Measurements from ENCODE around the gene FAM50A.

The FAM50A gene

GRCh38 chrX:154458954-154459778 lies 15.2 kb downstream of the FAM50A start:
- no peak for TF ChIP-seq TAF1 (IDR thresholded peaks at IDR 0.05; ENCODE audit: borderline replicate concordance, insufficient read depth, low read length)
- TF ChIP-seq FOXP2 (optimal IDR thresholded peaks at IDR 0.05; ENCODE audit: borderline replicate concordance, extremely low read depth, extremely low read length, insufficient read depth) = no peak
- TF ChIP-seq POLR2AphosphoS5 (IDR thresholded peaks at IDR 0.05; ENCODE audit: low read depth, low read length) = no peak
- TF ChIP-seq REST (IDR thresholded peaks at IDR 0.05; ENCODE audit: insufficient read depth in 1 of 2, low read depth in 2 of 2, low read length in 2 of 2) = no peak
- TF ChIP-seq SIN3A (IDR thresholded peaks at IDR 0.05; ENCODE audit: borderline replicate concordance, insufficient read depth, low read length) = no peak

GRCh38 chrX:154459832-154460231 lies 15.9 kb downstream of the FAM50A start:
- TF ChIP-seq REST (IDR thresholded peaks at IDR 0.05; ENCODE audit: insufficient read depth in 1 of 2, low read depth in 2 of 2, low read length in 2 of 2) = no peak
- no peak for TF ChIP-seq TAF1 (IDR thresholded peaks at IDR 0.05; ENCODE audit: borderline replicate concordance, insufficient read depth, low read length)
- no peak for TF ChIP-seq FOXP2 (optimal IDR thresholded peaks at IDR 0.05; ENCODE audit: borderline replicate concordance, extremely low read depth, extremely low read length, insufficient read depth)

- TF ChIP-seq POLR2AphosphoS5 (IDR thresholded peaks at IDR 0.05; ENCODE audit: low read depth, low read length) = no peak
- TF ChIP-seq SIN3A (IDR thresholded peaks at IDR 0.05; ENCODE audit: borderline replicate concordance, insufficient read depth, low read length) = no peak
- no peak for TF ChIP-seq FOXP2 (optimal IDR thresholded peaks at IDR 0.05; ENCODE audit: borderline replicate concordance, extremely low read depth, extremely low read length, insufficient read depth)
- TF ChIP-seq REST (IDR thresholded peaks at IDR 0.05; ENCODE audit: insufficient read depth in 1 of 2, low read depth in 2 of 2, low read length in 2 of 2) = no peak
- TF ChIP-seq TAF1 (IDR thresholded peaks at IDR 0.05; ENCODE audit: borderline replicate concordance, insufficient read depth, low read length) = no peak
These were observed 16.4 kb downstream of the FAM50A start for GRCh38 chrX:154460326-154460725.

- TF ChIP-seq POLR2AphosphoS5 (IDR thresholded peaks at IDR 0.05; ENCODE audit: low read depth, low read length) (no peak), FOXP2 (optimal IDR thresholded peaks at IDR 0.05; ENCODE audit: borderline replicate concordance, extremely low read depth, extremely low read length, insufficient read depth) (no peak), SIN3A (IDR thresholded peaks at IDR 0.05; ENCODE audit: borderline replicate concordance, insufficient read depth, low read length) (no peak), REST (IDR thresholded peaks at IDR 0.05; ENCODE audit: insufficient read depth in 1 of 2, low read depth in 2 of 2, low read length in 2 of 2) (no peak)
These were observed 18.5 kb downstream of the FAM50A start for GRCh38 chrX:154462396-154462795.
